ENCODE data around the gene ROCK1.

GRCh38 chr18:20988726-20989125 lies 122.9 kb downstream of the ROCK1 start:
- TF ChIP-seq POLR2A (IDR thresholded peaks at IDR 0.05) (no peak), CTCF (IDR thresholded peaks at IDR 0.05) (no peak)
